ENCODE data around the gene APBA2. TPM values are rescaled to one million over a fixed set of nuclear protein-coding genes. Genes with fewer than 3 reads are reported as not detected.

Gene APBA2
- total RNA-seq, 5 donors from 2014 or later (not counting 1 experiment from before 2014, with no cell fraction given): 78.9 to 118 (median 94.9) TPM

- Mint-ChIP-seq H3K4me1 (peaks cover 49 to 69% (median 57%) of the 10 kb centered on the region in 3 donors), H3K27me3 (no peaks in the 10 kb centered on the region), H3K27ac (no peak overlapping the region), H3K4me3 (no peak overlapping the region), H3K36me3 (peaks cover 3% of the 10 kb centered on the region), H3K9me3 (no peaks in the 10 kb centered on the region)
- DNase-seq (no peak), ATAC-seq (replicated peaks in 1 of 4) (no peak)
- 100% methylated on average over 3 of the region's 9 CpGs for WGBS (ENCODE audit: insufficient coverage)
- ChIA-PET POLR2A (no interaction called here), CTCF (no interaction called here)
- Histone ChIP-seq H3K36me3 (ENCODE audit: control insufficient read depth in 2 of 2, extremely low read depth in 1 of 2, insufficient read depth in 1 of 2, low read length in 1 of 2) (no peaks in the 10 kb centered on the region), H3K27ac (ENCODE audit: low read length) (no peak overlapping the region), H3K4me3 (ENCODE audit: control insufficient read depth in 1 of 2, extremely low read depth in 1 of 2, low read length in 1 of 2) (no peak overlapping the region), H3K9me3 (no peaks in the 10 kb centered on the region), H3K27me3 (replicated peaks in 1 of 2; ENCODE audit: control insufficient read depth in 2 of 2, extremely low read depth in 1 of 2, insufficient read depth in 2 of 2, low read length in 1 of 2) (no peaks in the 10 kb centered on the region), H3K4me1 (ENCODE audit: control insufficient read depth in 1 of 2, extremely low read depth in 1 of 2, insufficient read depth in 2 of 2, low read length in 2 of 2) (peaks cover 0 to 34% of the 10 kb centered on the region in 2 experiments)
Measured at GRCh38 chr15:29048011-29048410, 162.2 kb downstream of the APBA2 start.

- POLR2A ChIA-PET: no interaction called here
- ATAC-seq (replicated peaks in 1 of 4) (peak in 2 of 4 experiments; percentile 59 to 61), DNase-seq (peak in 7 of 35 experiments; percentile 7 to 49 (median 13))
- no peak overlapping the region for H3K4me3 ChIP-seq (ENCODE audit: control insufficient read depth in 1 of 2, extremely low read depth in 1 of 2, low read length in 1 of 2)
- peak overlapping the region in 1 of 2 donors; percentile 22 for H3K27ac Mint-ChIP-seq
- H3K9me3 ChIP-seq: no peaks in the 10 kb centered on the region
- no peaks in the 10 kb centered on the region for H3K27me3 Mint-ChIP-seq
- H3K27me3 ChIP-seq (replicated peaks in 1 of 2; ENCODE audit: control insufficient read depth in 2 of 2, extremely low read depth in 1 of 2, insufficient read depth in 2 of 2, low read length in 1 of 2): no peaks in the 10 kb centered on the region
- peaks cover 0 to 10% of the 10 kb centered on the region in 2 donors for H3K36me3 ChIP-seq (ENCODE audit: control insufficient read depth in 2 of 2, extremely low read depth in 1 of 2, insufficient read depth in 1 of 2, low read length in 1 of 2)
- WGBS (ENCODE audit: insufficient coverage): 53% methylated on average over 6 of the region's 6 CpGs
- no peak overlapping the region for H3K27ac ChIP-seq (ENCODE audit: low read length)
- H3K4me1 ChIP-seq (ENCODE audit: control insufficient read depth in 1 of 2, extremely low read depth in 1 of 2, insufficient read depth in 2 of 2, low read length in 2 of 2): peaks cover 0 to 32% of the 10 kb centered on the region in 2 experiments
- H3K9me3 Mint-ChIP-seq: no peaks in the 10 kb centered on the region
- peaks cover 48 to 56% (median 56%) of the 10 kb centered on the region in 3 donors for H3K4me1 Mint-ChIP-seq
- CTCF ChIA-PET: no interaction called here
- no peak overlapping the region for H3K4me3 Mint-ChIP-seq
- H3K36me3 Mint-ChIP-seq: peaks cover 19% of the 10 kb centered on the region
Measured at GRCh38 chr15:29050870-29051269, 165.1 kb downstream of the APBA2 start.

- no peaks in the 10 kb centered on the region for H3K27me3 Mint-ChIP-seq
- Histone ChIP-seq H3K4me3 (ENCODE audit: control insufficient read depth in 1 of 2, extremely low read depth in 1 of 2, low read length in 1 of 2) (no peak overlapping the region), H3K4me1 (ENCODE audit: control insufficient read depth in 1 of 2, extremely low read depth in 1 of 2, insufficient read depth in 2 of 2, low read length in 2 of 2) (peaks cover 0 to 27% of the 10 kb centered on the region in 2 experiments), H3K27me3 (replicated peaks in 1 of 2; ENCODE audit: control insufficient read depth in 2 of 2, extremely low read depth in 1 of 2, insufficient read depth in 2 of 2, low read length in 1 of 2) (no peaks in the 10 kb centered on the region), H3K27ac (ENCODE audit: low read length) (no peak overlapping the region), H3K9me3 (no peaks in the 10 kb centered on the region), H3K36me3 (ENCODE audit: control insufficient read depth in 2 of 2, extremely low read depth in 1 of 2, insufficient read depth in 1 of 2, low read length in 1 of 2) (peaks cover 0 to 10% of the 10 kb centered on the region in 2 donors)
- peaks cover 47 to 58% (median 56%) of the 10 kb centered on the region in 3 donors for H3K4me1 Mint-ChIP-seq
- 79% methylated on average over 4 of the region's 6 CpGs for WGBS (ENCODE audit: insufficient coverage)
- no peaks in the 10 kb centered on the region for H3K9me3 Mint-ChIP-seq
- ChIA-PET POLR2A (no interaction called here), CTCF (no interaction called here)
- peak overlapping the region in 1 of 2 donors; percentile 39 for H3K27ac Mint-ChIP-seq
- no peak for DNase-seq
- no peak overlapping the region for H3K4me3 Mint-ChIP-seq
- no peak for ATAC-seq (replicated peaks in 1 of 4)
- peaks cover 23% of the 10 kb centered on the region for H3K36me3 Mint-ChIP-seq
Measured at GRCh38 chr15:29051422-29051821, 165.6 kb downstream of the APBA2 start.

GRCh38 chr15:29053006-29053405 is 167.2 kb downstream of the APBA2 start:
- Histone ChIP-seq H3K27me3 (replicated peaks in 1 of 2; ENCODE audit: control insufficient read depth in 2 of 2, extremely low read depth in 1 of 2, insufficient read depth in 2 of 2, low read length in 1 of 2) (no peaks in the 10 kb centered on the region), H3K27ac (ENCODE audit: low read length) (no peak overlapping the region), H3K4me1 (ENCODE audit: control insufficient read depth in 1 of 2, extremely low read depth in 1 of 2, insufficient read depth in 2 of 2, low read length in 2 of 2) (peaks cover 0 to 24% of the 10 kb centered on the region in 2 experiments), H3K9me3 (no peaks in the 10 kb centered on the region), H3K36me3 (ENCODE audit: control insufficient read depth in 2 of 2, extremely low read depth in 1 of 2, insufficient read depth in 1 of 2, low read length in 1 of 2) (peaks cover 0 to 10% of the 10 kb centered on the region in 2 donors), H3K4me3 (ENCODE audit: control insufficient read depth in 1 of 2, extremely low read depth in 1 of 2, low read length in 1 of 2) (no peak overlapping the region)
- 87% methylated on average over 5 of the region's 8 CpGs for WGBS (ENCODE audit: insufficient coverage)
- no peaks in the 10 kb centered on the region for H3K9me3 Mint-ChIP-seq
- no peak overlapping the region for H3K4me3 Mint-ChIP-seq
- H3K27me3 Mint-ChIP-seq: no peaks in the 10 kb centered on the region
- H3K4me1 Mint-ChIP-seq: peaks cover 53 to 61% (median 59%) of the 10 kb centered on the region in 3 donors
- DNase-seq: no peak
- POLR2A ChIA-PET: no interaction called here
- H3K36me3 Mint-ChIP-seq: peaks cover 38% of the 10 kb centered on the region
- no peak overlapping the region for H3K27ac Mint-ChIP-seq
- CTCF ChIA-PET: no interaction called here
- no peak for ATAC-seq (replicated peaks in 1 of 4)

GRCh38 chr15:29053661-29054131 is 167.9 kb downstream of the APBA2 start:
- H3K4me3 ChIP-seq (ENCODE audit: control insufficient read depth in 1 of 2, extremely low read depth in 1 of 2, low read length in 1 of 2): no peak overlapping the region
- no peaks in the 10 kb centered on the region for H3K27me3 ChIP-seq (replicated peaks in 1 of 2; ENCODE audit: control insufficient read depth in 2 of 2, extremely low read depth in 1 of 2, insufficient read depth in 2 of 2, low read length in 1 of 2)
- DNase-seq: no peak
- POLR2A ChIA-PET: no interaction called here
- Mint-ChIP-seq H3K9me3 (no peaks in the 10 kb centered on the region), H3K4me1 (peaks cover 50 to 60% (median 56%) of the 10 kb centered on the region in 3 donors), H3K27me3 (no peaks in the 10 kb centered on the region), H3K36me3 (peaks cover 40% of the 10 kb centered on the region), H3K4me3 (no peak overlapping the region), H3K27ac (no peak overlapping the region)
- no peak overlapping the region for H3K27ac ChIP-seq (ENCODE audit: low read length)
- peaks cover 0 to 25% of the 10 kb centered on the region in 2 experiments for H3K4me1 ChIP-seq (ENCODE audit: control insufficient read depth in 1 of 2, extremely low read depth in 1 of 2, insufficient read depth in 2 of 2, low read length in 2 of 2)
- no peaks in the 10 kb centered on the region for H3K9me3 ChIP-seq
- H3K36me3 ChIP-seq (ENCODE audit: control insufficient read depth in 2 of 2, extremely low read depth in 1 of 2, insufficient read depth in 1 of 2, low read length in 1 of 2): peaks cover 0 to 10% of the 10 kb centered on the region in 2 donors
- CTCF ChIA-PET: no interaction called here
- ATAC-seq (replicated peaks in 1 of 4): no peak
- WGBS (ENCODE audit: insufficient coverage): 94% methylated on average over 15 of the region's 18 CpGs

GRCh38 chr15:29054171-29055045 is 168.6 kb downstream of the APBA2 start:
- H3K4me3 ChIP-seq (ENCODE audit: control insufficient read depth in 1 of 2, extremely low read depth in 1 of 2, low read length in 1 of 2): no peak overlapping the region
- ChIA-PET POLR2A (no interaction called here), CTCF (no interaction called here)
- Mint-ChIP-seq H3K27ac (no peak overlapping the region), H3K4me3 (no peak overlapping the region), H3K9me3 (no peaks in the 10 kb centered on the region), H3K4me1 (peaks cover 49 to 59% (median 56%) of the 10 kb centered on the region in 3 donors), H3K36me3 (peaks cover 43% of the 10 kb centered on the region), H3K27me3 (no peaks in the 10 kb centered on the region)
- H3K27me3 ChIP-seq (replicated peaks in 1 of 2; ENCODE audit: control insufficient read depth in 2 of 2, extremely low read depth in 1 of 2, insufficient read depth in 2 of 2, low read length in 1 of 2): no peaks in the 10 kb centered on the region
- 96% methylated on average over 31 of the region's 34 CpGs for WGBS (ENCODE audit: insufficient coverage)
- peaks cover 0 to 25% of the 10 kb centered on the region in 2 experiments for H3K4me1 ChIP-seq (ENCODE audit: control insufficient read depth in 1 of 2, extremely low read depth in 1 of 2, insufficient read depth in 2 of 2, low read length in 2 of 2)
- H3K36me3 ChIP-seq (ENCODE audit: control insufficient read depth in 2 of 2, extremely low read depth in 1 of 2, insufficient read depth in 1 of 2, low read length in 1 of 2): peaks cover 0 to 10% of the 10 kb centered on the region in 2 donors
- no peak overlapping the region for H3K27ac ChIP-seq (ENCODE audit: low read length)
- no peaks in the 10 kb centered on the region for H3K9me3 ChIP-seq
- no peak for DNase-seq
- ATAC-seq (replicated peaks in 1 of 4): no peak
